ENCODE results near the gene SNN.

Gene SNN

GRCh38 chr16:11626657-11627291 lies 41.5 kb upstream of the SNN start:
- TF ChIP-seq SPI1 (IDR thresholded peaks at IDR 0.05; ENCODE audit: low read depth, low read length) (no peak), PAX5 (IDR thresholded peaks at IDR 0.05; ENCODE audit: insufficient read depth, low read length, severe bottlenecking) (no peak), POLR2A (IDR thresholded peaks at IDR 0.05; ENCODE audit: low read depth, low read length) (no peak), POLR2AphosphoS5 (IDR thresholded peaks at IDR 0.05; ENCODE audit: low read depth, low read length) (no peak), TAF1 (IDR thresholded peaks at IDR 0.05; ENCODE audit: low read depth, low read length) (no peak), POU2F2 (IDR thresholded peaks at IDR 0.05; ENCODE audit: low read depth, low read length) (no peak)
- no peak for DNase-seq (ENCODE audit: insufficient read length, low spot score)
- no peak for FAIRE-seq

- TF ChIP-seq POLR2AphosphoS5 (IDR thresholded peaks at IDR 0.05; ENCODE audit: low read depth, low read length), result no peak
- no peak for TF ChIP-seq SPI1 (IDR thresholded peaks at IDR 0.05; ENCODE audit: low read depth, low read length)
- no peak for TF ChIP-seq TAF1 (IDR thresholded peaks at IDR 0.05; ENCODE audit: low read depth, low read length)
- no peak for TF ChIP-seq POLR2A (IDR thresholded peaks at IDR 0.05; ENCODE audit: low read depth, low read length)
- no peak for TF ChIP-seq POU2F2 (IDR thresholded peaks at IDR 0.05; ENCODE audit: low read depth, low read length)
- no peak for TF ChIP-seq PAX5 (IDR thresholded peaks at IDR 0.05; ENCODE audit: insufficient read depth, low read length, severe bottlenecking)
- DNase-seq (ENCODE audit: insufficient read length, low spot score), result no peak
- no peak for FAIRE-seq
Measured at GRCh38 chr16:11627292-11627663, 41.0 kb upstream of the SNN start.

GRCh38 chr16:11627822-11628457 lies 40.3 kb upstream of the SNN start:
- FAIRE-seq (no peak), DNase-seq (ENCODE audit: insufficient read length, low spot score) (no peak)
- no peak for TF ChIP-seq SPI1 (IDR thresholded peaks at IDR 0.05; ENCODE audit: low read depth, low read length)
- no peak for TF ChIP-seq POU2F2 (IDR thresholded peaks at IDR 0.05; ENCODE audit: low read depth, low read length)
- TF ChIP-seq POLR2A (IDR thresholded peaks at IDR 0.05; ENCODE audit: low read depth, low read length), result no peak
- no peak for TF ChIP-seq TAF1 (IDR thresholded peaks at IDR 0.05; ENCODE audit: low read depth, low read length)
- TF ChIP-seq POLR2AphosphoS5 (IDR thresholded peaks at IDR 0.05; ENCODE audit: low read depth, low read length), result no peak
- TF ChIP-seq PAX5 (IDR thresholded peaks at IDR 0.05; ENCODE audit: insufficient read depth, low read length, severe bottlenecking), result no peak

GRCh38 chr16:11629071-11630030 lies 38.9 kb upstream of the SNN start:
- DNase-seq (ENCODE audit: insufficient read length, low spot score) (no peak), FAIRE-seq (no peak)
- no peak for TF ChIP-seq SPI1 (IDR thresholded peaks at IDR 0.05; ENCODE audit: low read depth, low read length)
- no peak for TF ChIP-seq POU2F2 (IDR thresholded peaks at IDR 0.05; ENCODE audit: low read depth, low read length)
- no peak for TF ChIP-seq POLR2A (IDR thresholded peaks at IDR 0.05; ENCODE audit: low read depth, low read length)
- no peak for TF ChIP-seq TAF1 (IDR thresholded peaks at IDR 0.05; ENCODE audit: low read depth, low read length)
- TF ChIP-seq POLR2AphosphoS5 (IDR thresholded peaks at IDR 0.05; ENCODE audit: low read depth, low read length), result no peak
- no peak for TF ChIP-seq PAX5 (IDR thresholded peaks at IDR 0.05; ENCODE audit: insufficient read depth, low read length, severe bottlenecking)

GRCh38 chr16:11630046-11630767 lies 38.0 kb upstream of the SNN start:
- no peak for FAIRE-seq
- TF ChIP-seq POU2F2 (IDR thresholded peaks at IDR 0.05; ENCODE audit: low read depth, low read length), result no peak
- no peak for TF ChIP-seq POLR2AphosphoS5 (IDR thresholded peaks at IDR 0.05; ENCODE audit: low read depth, low read length)
- TF ChIP-seq SPI1 (IDR thresholded peaks at IDR 0.05; ENCODE audit: low read depth, low read length), result no peak
- no peak for TF ChIP-seq PAX5 (IDR thresholded peaks at IDR 0.05; ENCODE audit: insufficient read depth, low read length, severe bottlenecking)
- TF ChIP-seq TAF1 (IDR thresholded peaks at IDR 0.05; ENCODE audit: low read depth, low read length), result no peak
- no peak for TF ChIP-seq POLR2A (IDR thresholded peaks at IDR 0.05; ENCODE audit: low read depth, low read length)
- DNase-seq (ENCODE audit: insufficient read length, low spot score), result no peak

- DNase-seq (ENCODE audit: insufficient read length, low spot score) (no peak), FAIRE-seq (no peak)
- TF ChIP-seq POU2F2 (IDR thresholded peaks at IDR 0.05; ENCODE audit: low read depth, low read length), result no peak
- no peak for TF ChIP-seq POLR2A (IDR thresholded peaks at IDR 0.05; ENCODE audit: low read depth, low read length)
- no peak for TF ChIP-seq POLR2AphosphoS5 (IDR thresholded peaks at IDR 0.05; ENCODE audit: low read depth, low read length)
- no peak for TF ChIP-seq SPI1 (IDR thresholded peaks at IDR 0.05; ENCODE audit: low read depth, low read length)
- no peak for TF ChIP-seq TAF1 (IDR thresholded peaks at IDR 0.05; ENCODE audit: low read depth, low read length)
- no peak for TF ChIP-seq PAX5 (IDR thresholded peaks at IDR 0.05; ENCODE audit: insufficient read depth, low read length, severe bottlenecking)
Measured at GRCh38 chr16:11630768-11631056, 37.5 kb upstream of the SNN start.

GRCh38 chr16:11631214-11631613 lies 37.0 kb upstream of the SNN start:
- TF ChIP-seq SPI1 (IDR thresholded peaks at IDR 0.05; ENCODE audit: low read depth, low read length) (no peak), PAX5 (IDR thresholded peaks at IDR 0.05; ENCODE audit: insufficient read depth, low read length, severe bottlenecking) (no peak), POLR2A (IDR thresholded peaks at IDR 0.05; ENCODE audit: low read depth, low read length) (no peak), POU2F2 (IDR thresholded peaks at IDR 0.05; ENCODE audit: low read depth, low read length) (no peak), TAF1 (IDR thresholded peaks at IDR 0.05; ENCODE audit: low read depth, low read length) (no peak), POLR2AphosphoS5 (IDR thresholded peaks at IDR 0.05; ENCODE audit: low read depth, low read length) (no peak)
- DNase-seq (ENCODE audit: insufficient read length, low spot score), result no peak
- FAIRE-seq, result no peak

- FAIRE-seq (no peak), DNase-seq (ENCODE audit: insufficient read length, low spot score) (no peak)
- TF ChIP-seq TAF1 (IDR thresholded peaks at IDR 0.05; ENCODE audit: low read depth, low read length), result no peak
- TF ChIP-seq POU2F2 (IDR thresholded peaks at IDR 0.05; ENCODE audit: low read depth, low read length), result no peak
- no peak for TF ChIP-seq PAX5 (IDR thresholded peaks at IDR 0.05; ENCODE audit: insufficient read depth, low read length, severe bottlenecking)
- TF ChIP-seq SPI1 (IDR thresholded peaks at IDR 0.05; ENCODE audit: low read depth, low read length), result no peak
- no peak for TF ChIP-seq POLR2A (IDR thresholded peaks at IDR 0.05; ENCODE audit: low read depth, low read length)
- TF ChIP-seq POLR2AphosphoS5 (IDR thresholded peaks at IDR 0.05; ENCODE audit: low read depth, low read length), result no peak
Measured at GRCh38 chr16:11632455-11632939, 35.8 kb upstream of the SNN start.
